ENCODE data around the gene HRH1. TPM values are rescaled to one million over a fixed set of nuclear protein-coding genes. Genes with fewer than 3 reads are reported as not detected.

Gene HRH1
- total RNA-seq, 1 donor from 2014 or later = not detected

GRCh38 chr3:11206953-11207352 lies 52.7 kb downstream of the HRH1 start:
- CTCF ChIA-PET = no interaction called here
- DNase-seq (no peak), ATAC-seq (ENCODE audit: low read depth) (no peak)
- Mint-ChIP-seq H3K27ac (no peak overlapping the region), H3K27me3 (peaks cover 18% of the 10 kb centered on the region), H3K36me3 (ENCODE audit: low read depth) (no peaks in the 10 kb centered on the region), H3K4me1 (no peaks in the 10 kb centered on the region), H3K4me3 (no peak overlapping the region), H3K9me3 (no peaks in the 10 kb centered on the region)
- intact Hi-C loops (cut with micrococcal nuclease) = loop anchor here (1.0 kb wide), 1 partner anchor 147 kb away; no protein-coding TSS in a partner anchor
- POLR2A ChIA-PET = no interaction called here
- TF ChIP-seq CTCF (IDR thresholded peaks at IDR 0.05) = no peak

- Mint-ChIP-seq H3K27me3 (peaks cover 9% of the 10 kb centered on the region), H3K36me3 (ENCODE audit: low read depth) (no peaks in the 10 kb centered on the region), H3K4me3 (no peak overlapping the region), H3K27ac (no peak overlapping the region), H3K9me3 (no peaks in the 10 kb centered on the region), H3K4me1 (no peaks in the 10 kb centered on the region)
- ChIA-PET CTCF (no interaction called here), POLR2A (no interaction called here)
- ATAC-seq (ENCODE audit: low read depth) (no peak), DNase-seq (no peak)
- TF ChIP-seq CTCF (IDR thresholded peaks at IDR 0.05) = no peak
- intact Hi-C loops (cut with micrococcal nuclease) = no loop called here
These were observed 57.4 kb downstream of the HRH1 start for GRCh38 chr3:11211531-11212298.

GRCh38 chr3:11212299-11212608 lies 58.0 kb downstream of the HRH1 start:
- no peak for ATAC-seq (ENCODE audit: low read depth)
- DNase-seq = no peak
- ChIA-PET CTCF (no interaction called here), POLR2A (no interaction called here)
- H3K27ac Mint-ChIP-seq = no peak overlapping the region
- no peaks in the 10 kb centered on the region for H3K9me3 Mint-ChIP-seq
- intact Hi-C loops (cut with micrococcal nuclease) = no loop called here
- peaks cover under 1% of the 10 kb centered on the region for H3K4me1 Mint-ChIP-seq
- no peak overlapping the region for H3K4me3 Mint-ChIP-seq
- peaks cover 6% of the 10 kb centered on the region for H3K27me3 Mint-ChIP-seq
- no peaks in the 10 kb centered on the region for H3K36me3 Mint-ChIP-seq (ENCODE audit: low read depth)
- no peak for TF ChIP-seq CTCF (IDR thresholded peaks at IDR 0.05)

- CTCF ChIA-PET = no interaction called here
- Mint-ChIP-seq H3K4me1 (peaks cover 2% of the 10 kb centered on the region), H3K4me3 (no peak overlapping the region), H3K9me3 (no peaks in the 10 kb centered on the region), H3K27me3 (peaks cover 3% of the 10 kb centered on the region), H3K36me3 (ENCODE audit: low read depth) (no peaks in the 10 kb centered on the region), H3K27ac (no peak overlapping the region)
- no peak for TF ChIP-seq CTCF (IDR thresholded peaks at IDR 0.05)
- POLR2A ChIA-PET = no interaction called here
- intact Hi-C loops (cut with micrococcal nuclease) = no loop called here
- no peak for DNase-seq
- no peak for ATAC-seq (ENCODE audit: low read depth)
These were observed 58.5 kb downstream of the HRH1 start for GRCh38 chr3:11212784-11213183.

- TF ChIP-seq CTCF (IDR thresholded peaks at IDR 0.05) = no peak
- ChIA-PET POLR2A (no interaction called here), CTCF (no interaction called here)
- Mint-ChIP-seq H3K27ac (no peak overlapping the region), H3K4me3 (no peak overlapping the region), H3K4me1 (peaks cover 2% of the 10 kb centered on the region), H3K27me3 (peaks cover 4% of the 10 kb centered on the region), H3K9me3 (no peaks in the 10 kb centered on the region), H3K36me3 (ENCODE audit: low read depth) (no peaks in the 10 kb centered on the region)
- ATAC-seq (ENCODE audit: low read depth) (no peak), DNase-seq (no peak)
- intact Hi-C loops (cut with micrococcal nuclease) = no loop called here
These were observed 59.6 kb downstream of the HRH1 start for GRCh38 chr3:11213810-11214450.
